DMS79 treated with DMSO at 0.1 percent for 48 hours (cell line): Measurements from ENCODE around the gene DMRTB1.

ENCODE experiments used
- DNase-seq: peaks from one replicate; lab custom pipeline; 2025; lab: John Stamatoyannopoulos, UW

Gene DMRTB1

GRCh38 chr1:53435151-53435550 lies 24.0 kb upstream of the DMRTB1 start:
- DNase-seq: no peak

- DNase-seq: no peak
Observed at GRCh38 chr1:53438427-53439336, 20.5 kb upstream of the DMRTB1 start.

- no peak for DNase-seq
Observed at GRCh38 chr1:53439337-53440207, 19.6 kb upstream of the DMRTB1 start.

GRCh38 chr1:53440633-53441032 lies 18.6 kb upstream of the DMRTB1 start:
- no peak for DNase-seq

GRCh38 chr1:53442299-53442698 lies 16.9 kb upstream of the DMRTB1 start:
- DNase-seq: no peak

GRCh38 chr1:53446051-53446450 lies 13.1 kb upstream of the DMRTB1 start:
- no peak for DNase-seq

GRCh38 chr1:53447413-53447812 lies 11.8 kb upstream of the DMRTB1 start:
- no peak for DNase-seq

GRCh38 chr1:53448241-53448841 lies 10.9 kb upstream of the DMRTB1 start:
- no peak for DNase-seq

- DNase-seq: no peak
Observed at GRCh38 chr1:53449021-53449420, 10.2 kb upstream of the DMRTB1 start.

- DNase-seq: no peak
Observed at GRCh38 chr1:53449693-53450092, 9.5 kb upstream of the DMRTB1 start.

GRCh38 chr1:53450225-53450624 lies 9.0 kb upstream of the DMRTB1 start:
- DNase-seq: no peak

- peak; percentile 15 for DNase-seq
Observed at GRCh38 chr1:53454019-53454418, 5.2 kb upstream of the DMRTB1 start.

- DNase-seq: no peak
Observed at GRCh38 chr1:53455364-53455991, 3.7 kb upstream of the DMRTB1 start.

- DNase-seq: no peak
Observed at GRCh38 chr1:53458634-53459033, 565 bp upstream of the DMRTB1 start.

GRCh38 chr1:53460211-53460634 lies 1.0 kb downstream of the DMRTB1 start:
- no peak for DNase-seq

GRCh38 chr1:53460666-53461322 lies 1.6 kb downstream of the DMRTB1 start:
- no peak for DNase-seq

GRCh38 chr1:53461323-53462044 lies 2.3 kb downstream of the DMRTB1 start:
- DNase-seq: no peak

- no peak for DNase-seq
Observed at GRCh38 chr1:53462193-53462592, 3.0 kb downstream of the DMRTB1 start.

- DNase-seq: no peak
Observed at GRCh38 chr1:53462769-53463501, 3.7 kb downstream of the DMRTB1 start.
